H9 (cell line): ENCODE data around the gene SSBP2. TPM values are rescaled to one million over a fixed set of nuclear protein-coding genes. Genes with fewer than 3 reads are reported as not detected.

Experiments
- DNase-seq: peaks from one replicate; pipeline ENCODE4 v3.0.0-alpha.2; 2017
- H2AFZ ChIP-seq: one replicate; pipeline ENCODE4 v1.6.1; 2013; ENCODE audit warnings: mild to moderate bottlenecking, low read length, control low read depth, moderate library complexity
- H2AK5ac ChIP-seq: 2 replicates; pipeline ENCODE4 v1.6.1; 2013; ENCODE audit warnings: low read length, control low read depth, mixed read lengths; ENCODE audit not compliant: insufficient read length
- H2BK120ac ChIP-seq: one replicate; pipeline ENCODE4 v1.6.1; 2013; ENCODE audit warnings: low read depth, mild to moderate bottlenecking, low read length, control low read depth, inconsistent platforms; ENCODE audit not compliant: poor library complexity, severe bottlenecking
- H2BK12ac ChIP-seq: 2 replicates; pipeline ENCODE4 v1.6.1; 2013; ENCODE audit warnings: low read length, control low read depth, mixed read lengths, low read depth; ENCODE audit not compliant: insufficient read length
- H2BK15ac ChIP-seq: 2 replicates; pipeline ENCODE4 v1.6.1; 2013; ENCODE audit warnings: low read depth, low read length, control low read depth
- H2BK20ac ChIP-seq: one replicate; pipeline ENCODE4 v1.6.1; 2013; ENCODE audit warnings: low read depth, mild to moderate bottlenecking, low read length, control low read depth, inconsistent platforms; ENCODE audit not compliant: poor library complexity, severe bottlenecking
- H2BK5ac ChIP-seq: 2 replicates; pipeline ENCODE4 v1.6.1; 2013; ENCODE audit warnings: low read length, control low read depth, mixed read lengths; ENCODE audit not compliant: insufficient read length
- H3K14ac ChIP-seq: 2 replicates; pipeline ENCODE4 v1.6.1; 2013; ENCODE audit warnings: low read length, control low read depth; ENCODE audit not compliant: insufficient read depth
- H3K18ac ChIP-seq: 2 replicates; pipeline ENCODE4 v1.6.1; 2013; ENCODE audit warnings: low read depth, mild to moderate bottlenecking, mixed read lengths, low read length, control low read depth; ENCODE audit not compliant: insufficient read length
- H3K23ac ChIP-seq: 2 replicates; pipeline ENCODE4 v1.6.1; 2013; ENCODE audit warnings: low read length, control low read depth, mixed read lengths, low read depth; ENCODE audit not compliant: insufficient read length
- H3K23me2 ChIP-seq: 2 replicates; pipeline ENCODE4 v1.6.1; 2013; ENCODE audit warnings: low read depth, mild to moderate bottlenecking, mixed read lengths, low read length, control low read depth; ENCODE audit not compliant: insufficient read length, poor library complexity, severe bottlenecking
- H3K27ac ChIP-seq: 2 replicates; pipeline ENCODE4 v1.5.1; 2013; ENCODE audit warnings: low read length, control low read depth, mixed read lengths, low read depth; ENCODE audit not compliant: insufficient read length
- H3K27me3 ChIP-seq: 2 replicates; pipeline ENCODE4 v1.6.1; 2013; ENCODE audit warnings: low read length, control low read depth, inconsistent platforms; ENCODE audit not compliant: insufficient read depth
- H3K4ac ChIP-seq: 2 replicates; pipeline ENCODE4 v1.6.1; 2013; ENCODE audit warnings: low read depth, mild to moderate bottlenecking, control low read depth, inconsistent platforms, low read length, moderate library complexity
- H3K4me1 ChIP-seq: 2 replicates; pipeline ENCODE4 v1.6.1; 2013; ENCODE audit warnings: low read length, control low read depth, inconsistent platforms; ENCODE audit not compliant: insufficient read depth
- H3K4me2 ChIP-seq: 2 replicates; pipeline ENCODE4 v1.6.1; 2013; ENCODE audit warnings: low read length, control low read depth, mixed read lengths; ENCODE audit not compliant: insufficient read length, insufficient read depth
- H3K56ac ChIP-seq: 2 replicates; pipeline ENCODE4 v1.6.1; 2013; ENCODE audit warnings: low read depth, mild to moderate bottlenecking, mixed read lengths, low read length, control low read depth; ENCODE audit not compliant: insufficient read length
- H3K79me1 ChIP-seq: 2 replicates; pipeline ENCODE4 v1.6.1; 2013; ENCODE audit warnings: low read depth, mild to moderate bottlenecking, moderate library complexity, low read length, control low read depth, inconsistent platforms; ENCODE audit not compliant: insufficient read depth, poor library complexity, severe bottlenecking
- H3K79me2 ChIP-seq: 2 replicates; pipeline ENCODE4 v1.6.1; 2013; ENCODE audit warnings: low read length, control low read depth, inconsistent platforms; ENCODE audit not compliant: insufficient read depth
- H3K9ac ChIP-seq: 2 replicates; pipeline ENCODE4 v1.6.1; 2013; ENCODE audit warnings: low read length, control low read depth, mixed read lengths; ENCODE audit not compliant: insufficient read length; ENCODE audit errors: extremely low read depth
- H3K9me3 ChIP-seq: one replicate; pipeline ENCODE4 v1.6.1; 2013; ENCODE audit warnings: low read depth, low read length, inconsistent platforms; ENCODE audit not compliant: control insufficient read depth
- H3T11ph ChIP-seq: one replicate; pipeline ENCODE4 v1.6.1; 2013; ENCODE audit warnings: mild to moderate bottlenecking, low read length, control low read depth, inconsistent platforms
- H4K20me1 ChIP-seq: one replicate; pipeline ENCODE4 v1.6.1; 2013; ENCODE audit not compliant: control insufficient read depth, insufficient read length, insufficient read depth
- H4K5ac ChIP-seq: 2 replicates; pipeline ENCODE4 v1.6.1; 2013; ENCODE audit warnings: low read depth, mild to moderate bottlenecking, mixed read lengths, low read length, control low read depth; ENCODE audit not compliant: insufficient read length
- H4K8ac ChIP-seq: replicated peaks from 2 replicates; pipeline ENCODE4 v1.6.1; 2013; ENCODE audit warnings: low read length, control low read depth, mixed read lengths, low read depth; ENCODE audit not compliant: insufficient read length
- H4K91ac ChIP-seq: 2 replicates; pipeline ENCODE4 v1.6.1; 2013; ENCODE audit warnings: low read depth, mild to moderate bottlenecking, moderate library complexity, mixed read lengths, low read length, control low read depth; ENCODE audit not compliant: insufficient read length
- H3K27ac Mint-ChIP-seq, 3 experiments: 2 replicates in 2 of 3; 3 replicates in 1 of 3; pipeline ENCODE4 v1.8.0; 2020 to 2021; ENCODE audit warnings: mixed read lengths in 3 of 3, mild to moderate bottlenecking in 1 of 3, moderate library complexity in 1 of 3
- H3K27me3 Mint-ChIP-seq: 2 replicates; pipeline ENCODE4 v1.8.0; 2021; ENCODE audit warnings: low read depth, mild to moderate bottlenecking, moderate library complexity, mixed read lengths
- H3K36me3 Mint-ChIP-seq, 3 experiments: 2 replicates in 2 of 3; 3 replicates in 1 of 3; pipeline ENCODE4 v1.8.0; 2020 to 2021; ENCODE audit warnings: low read depth in 3 of 3, mixed read lengths in 3 of 3; ENCODE audit not compliant: insufficient read depth in 1 of 3
- H3K4me1 Mint-ChIP-seq, 2 experiments: 2 replicates each; pipeline ENCODE4 v1.8.0; 2020; ENCODE audit warnings: mixed read lengths in 2 of 2
- H3K4me3 Mint-ChIP-seq, 2 experiments: 2 replicates in 1 of 2; 3 replicates in 1 of 2; pipeline ENCODE4 v1.8.0; 2020 to 2021; ENCODE audit warnings: mild to moderate bottlenecking in 2 of 2, mixed read lengths in 2 of 2, moderate library complexity in 1 of 2
- H3K9me3 Mint-ChIP-seq, 2 experiments: 2 replicates in 1 of 2; 3 replicates in 1 of 2; pipeline ENCODE4 v1.8.0; 2020; ENCODE audit warnings: mild to moderate bottlenecking in 2 of 2, mixed read lengths in 2 of 2, moderate library complexity in 1 of 2
- CTCF ChIP-seq: fragments of 200-600 bp; sonication (generic); conservative IDR thresholded peaks from 3 replicates; pipeline ENCODE4 v1.8.0; 2021; ENCODE audit warnings: antibody characterized with exemption, mild to moderate bottlenecking
- WGBS: extraction: QIAGEN DNeasy Blood & Tissue Kit; methylation state at CpG from one replicate; pipeline ENCODE4 v1.1.7; 2013; ENCODE audit warnings: missing lambda C conversion rate, low lambda C conversion rate, mixed read lengths; ENCODE audit not compliant: insufficient read length; ENCODE audit errors: extremely low coverage; 5-methylcytosine and 5-hydroxymethylcytosine counted together
- total RNA-seq: library from RNA; stranded (reverse); gene quantifications from 2 replicates; pipeline ENCODE4 v1.2.1, GENCODE V29; 2021

The SSBP2 gene
- total RNA-seq, 1 experiment from 2014 or later = 35.6 TPM

GRCh38 chr5:81429363-81429762 lies 321.5 kb downstream of the SSBP2 start:
- peaks cover 7 to 9% of the 10 kb centered on the region in 2 experiments for H3K4me1 Mint-ChIP-seq
- peaks cover 4% of the 10 kb centered on the region; the same call in 1 of the 2 replicates for H3K4me1 ChIP-seq
- H2AFZ ChIP-seq = no peak overlapping the region
- DNase-seq = no peak
- TF ChIP-seq CTCF = no peak
- H2BK12ac ChIP-seq = no peak overlapping the region
- H3K56ac ChIP-seq = no peak overlapping the region
- no peak overlapping the region for H3K18ac ChIP-seq
- H3K27ac ChIP-seq = no peak overlapping the region
- H4K8ac ChIP-seq = no peak overlapping the region
- H4K5ac ChIP-seq = no peak overlapping the region
- H3K79me2 ChIP-seq = no peaks in the 10 kb centered on the region
- no peak overlapping the region for H3K9ac ChIP-seq
- H2BK5ac ChIP-seq = no peak overlapping the region
- no peak overlapping the region for H2BK120ac ChIP-seq
- no peak overlapping the region for H2BK20ac ChIP-seq
- H3K27me3 Mint-ChIP-seq = no peaks in the 10 kb centered on the region
- no peak overlapping the region for H3K14ac ChIP-seq
- H3K9me3 ChIP-seq = no peaks in the 10 kb centered on the region
- no peak overlapping the region for H3T11ph ChIP-seq
- H3K4ac ChIP-seq = no peak overlapping the region
- H3K4me2 ChIP-seq = no peak overlapping the region
- H2AK5ac ChIP-seq = no peak overlapping the region
- no peak overlapping the region for H4K91ac ChIP-seq
- no peaks in the 10 kb centered on the region for H3K79me1 ChIP-seq
- H3K4me3 Mint-ChIP-seq = no peak overlapping the region
- H2BK15ac ChIP-seq = no peak overlapping the region
- no CpG with 5 or more reads among the region's 3 CpGs for WGBS
- H3K27me3 ChIP-seq = no peaks in the 10 kb centered on the region
- no peaks in the 10 kb centered on the region for H3K23me2 ChIP-seq
- H4K20me1 ChIP-seq = no peaks in the 10 kb centered on the region
- peaks cover 2 to 5% (median 4%) of the 10 kb centered on the region in 3 experiments; a peak in 5 of 7 replicates for H3K36me3 Mint-ChIP-seq
- H3K9me3 Mint-ChIP-seq = no peaks in the 10 kb centered on the region
- no peak overlapping the region for H3K23ac ChIP-seq
- H3K27ac Mint-ChIP-seq = no peak overlapping the region
